CD4-positive, alpha-beta T cell (primary cell): ENCODE data around the gene ASB17. TPM values are rescaled to one million over a fixed set of nuclear protein-coding genes. Genes with fewer than 3 reads are reported as not detected.

Experiments used
- ATAC-seq: fragments of 200-7000 bp; cut with Tn5 transposase; one replicate; pipeline ENCODE4 v1.10.0; 2022; ENCODE audit warnings: mild to moderate bottlenecking; ENCODE audit not compliant: poor library complexity
- CTCF ChIA-PET: fragments of 350-600 bp; sonication (Branson Sonifier 250); formaldehyde crosslinking; loops from one replicate; lab custom pipeline; 2021; ENCODE audit warnings: antibody characterized with exemption, inconsistent platforms; lab: Charles Lee
- POLR2A ChIA-PET: fragments of 350-600 bp; sonication (Branson Sonifier 250); formaldehyde crosslinking; loops from one replicate; lab custom pipeline; 2021; ENCODE audit warnings: antibody characterized with exemption, inconsistent platforms; lab: Charles Lee
- DNase-seq, 14 experiments: peaks; one replicate each; pipeline ENCODE4 v3.0.0-alpha.2; 2013 to 2020; ENCODE audit warnings: mixed read lengths in 2 of 14
- H3K27ac ChIP-seq, 2 donors: one replicate each; pipeline versions ENCODE4 v1.5.1 to v1.7.0; 2013; ENCODE audit warnings: low read length in 2 of 2, low read depth in 1 of 2, mild to moderate bottlenecking in 1 of 2
- H3K27me3 ChIP-seq, 2 experiments: 1 replicate in 1 of 2; 2 replicates in 1 of 2; pipeline versions ENCODE4 v1.6.1 to v1.7.0; 2013; ENCODE audit warnings: low read length in 2 of 2, control low read depth in 1 of 2, mild to moderate bottlenecking in 1 of 2, moderate library complexity in 1 of 2; ENCODE audit not compliant: insufficient read depth in 2 of 2, control insufficient read depth in 1 of 2
- H3K36me3 ChIP-seq: one replicate; pipeline ENCODE4 v1.6.1; 2013; ENCODE audit warnings: low read length, control low read depth; ENCODE audit not compliant: insufficient read depth
- H3K4me1 ChIP-seq: one replicate; pipeline ENCODE4 v1.6.1; 2013; ENCODE audit warnings: low read length, control low read depth; ENCODE audit not compliant: insufficient read depth
- H3K4me3 ChIP-seq: one replicate; pipeline ENCODE4 v1.5.1; 2013; ENCODE audit warnings: mild to moderate bottlenecking, low read length, moderate library complexity
- H3K9me3 ChIP-seq, 2 experiments: 1 replicate in 1 of 2; 2 replicates in 1 of 2; pipeline versions ENCODE4 v1.6.1 to v1.7.0; 2013; ENCODE audit warnings: low read length in 2 of 2, mild to moderate bottlenecking in 2 of 2, control low read depth in 1 of 2, moderate library complexity in 1 of 2; ENCODE audit not compliant: control insufficient read depth in 1 of 2, insufficient read depth in 1 of 2
- H3K27ac Mint-ChIP-seq: one replicate; pipeline ENCODE4 v1.8.0; 2020; ENCODE audit warnings: mixed read lengths
- H3K27me3 Mint-ChIP-seq: one replicate; pipeline ENCODE4 v1.8.0; 2021; ENCODE audit warnings: mixed read lengths
- H3K36me3 Mint-ChIP-seq: one replicate; pipeline ENCODE4 v1.8.0; 2021; ENCODE audit warnings: low read depth, mixed read lengths
- H3K4me1 Mint-ChIP-seq: one replicate; pipeline ENCODE4 v1.8.0; 2021; ENCODE audit warnings: low read depth, mixed read lengths
- H3K4me3 Mint-ChIP-seq: one replicate; pipeline ENCODE4 v1.8.0; 2020; ENCODE audit warnings: mild to moderate bottlenecking, mixed read lengths
- H3K9me3 Mint-ChIP-seq: one replicate; pipeline ENCODE4 v1.8.0; 2020; ENCODE audit warnings: mixed read lengths
- CTCF ChIP-seq: fragments of 200-600 bp; IDR thresholded peaks from one replicate; pipeline ENCODE4 v1.8.0; 2022; ENCODE audit warnings: antibody characterized with exemption, mild to moderate bottlenecking
- intact Hi-C, 2 experiments: fragments of 100-400 bp; cut with DNase I in 1 of 2; cut with micrococcal nuclease in 1 of 2; formaldehyde crosslinking; loops; one replicate each; pipeline versions ENCODE4 v1.15.1 to v1.9.0; 2023 to 2025; cut with DNase I, micrococcal nuclease
- total RNA-seq, 174 experiments: library from RNA in 2 of 174; stranded (reverse) in 2 of 174; gene quantifications; one replicate each; pipeline ENCODE4 v1.2.3 and lab custom pipeline; 2021 to 2026

Gene ASB17
- total RNA-seq, 2 experiments from 2014 or later, result not detected

- ChIA-PET POLR2A (no interaction called here), CTCF (no interaction called here)
- H3K36me3 Mint-ChIP-seq, result no peaks in the 10 kb centered on the region
- H3K4me3 Mint-ChIP-seq, result no peak overlapping the region
- no peaks in the 10 kb centered on the region for H3K9me3 ChIP-seq
- no peak for TF ChIP-seq CTCF
- H3K9me3 Mint-ChIP-seq, result no peaks in the 10 kb centered on the region
- no peaks in the 10 kb centered on the region for H3K27me3 Mint-ChIP-seq
- no peaks in the 10 kb centered on the region for H3K36me3 ChIP-seq
- ATAC-seq, result no peak
- H3K4me1 Mint-ChIP-seq, result no peaks in the 10 kb centered on the region
- no peak overlapping the region for H3K27ac ChIP-seq
- no peaks in the 10 kb centered on the region for H3K4me1 ChIP-seq
- no peak for DNase-seq
- no peak overlapping the region for H3K4me3 ChIP-seq
- H3K27ac Mint-ChIP-seq, result no peak overlapping the region
- intact Hi-C loops, result no loop called here
- H3K27me3 ChIP-seq, result no peaks in the 10 kb centered on the region
These were observed 22.4 kb upstream of the ASB17 start for GRCh38 chr1:75954586-75954985.

- intact Hi-C loops, result no loop called here
- H3K4me1 Mint-ChIP-seq, result no peaks in the 10 kb centered on the region
- no peak for DNase-seq
These were observed 21.3 kb upstream of the ASB17 start for GRCh38 chr1:75953461-75953860.

GRCh38 chr1:75952016-75952415, 19.8 kb upstream of the ASB17 start:
- no peak overlapping the region for H3K27ac Mint-ChIP-seq
- DNase-seq, result no peak
- no peak overlapping the region for H3K4me3 Mint-ChIP-seq
- CTCF ChIA-PET, result no interaction called here
- no peak overlapping the region for H3K4me3 ChIP-seq
- H3K36me3 ChIP-seq, result no peaks in the 10 kb centered on the region
- H3K36me3 Mint-ChIP-seq, result no peaks in the 10 kb centered on the region
- no peak overlapping the region for H3K27ac ChIP-seq
- no peaks in the 10 kb centered on the region for H3K27me3 ChIP-seq
- no peak for TF ChIP-seq CTCF
- POLR2A ChIA-PET, result no interaction called here
- H3K4me1 ChIP-seq, result no peaks in the 10 kb centered on the region
- intact Hi-C loops, result no loop called here
- no peak for ATAC-seq
- H3K9me3 Mint-ChIP-seq, result no peaks in the 10 kb centered on the region
- no peaks in the 10 kb centered on the region for H3K9me3 ChIP-seq
- H3K27me3 Mint-ChIP-seq, result no peaks in the 10 kb centered on the region
- H3K4me1 Mint-ChIP-seq, result no peaks in the 10 kb centered on the region

More at GRCh38 chr1:75953461-75953860, 21.3 kb upstream of the ASB17 start:
- no peak for ATAC-seq
- H3K4me3 Mint-ChIP-seq, result no peak overlapping the region
- no peaks in the 10 kb centered on the region for H3K36me3 Mint-ChIP-seq
- Histone ChIP-seq H3K27ac (no peak overlapping the region), H3K4me1 (no peaks in the 10 kb centered on the region), H3K27me3 (no peaks in the 10 kb centered on the region), H3K4me3 (no peak overlapping the region), H3K9me3 (no peaks in the 10 kb centered on the region), H3K36me3 (no peaks in the 10 kb centered on the region)
- no peaks in the 10 kb centered on the region for H3K27me3 Mint-ChIP-seq
- no peak for TF ChIP-seq CTCF
- ChIA-PET POLR2A (no interaction called here), CTCF (no interaction called here)
- H3K27ac Mint-ChIP-seq, result no peak overlapping the region
- H3K9me3 Mint-ChIP-seq, result no peaks in the 10 kb centered on the region
